Body of pancreas (tissue), 4 donors: ENCODE results near the gene SLC22A4.

Experiments
- CTCF ChIP-seq, 7 experiments: fragments of 450-650 bp in 4 of 7; fragments of 200-600 bp in 3 of 7; sonication (generic) in 3 of 7; IDR thresholded peaks; one replicate each; pipeline ENCODE4 v1.5.1; 2016 to 2019; ENCODE audit warnings: antibody characterized with exemption in 7 of 7
- POLR2A ChIP-seq, 3 donors: fragments of 450-650 bp; IDR thresholded peaks; one replicate each; pipeline ENCODE4 v1.6.1; 2016; ENCODE audit warnings: antibody characterized with exemption in 3 of 3, mild to moderate bottlenecking in 2 of 3

- TF ChIP-seq CTCF (IDR thresholded peaks at IDR 0.05) (no peak), POLR2A (IDR thresholded peaks at IDR 0.05) (no peak)
Observed at GRCh38 chr5:132389051-132389331, 94.8 kb downstream of the SLC22A4 start.
